ENCODE results near the gene OSBPL9.
A peak's percentile ranks its signal among the peaks of the same experiment; 100 is the strongest.
"Not testable (repeated sequence)": the region's sequence is repeated elsewhere in the genome, so short reads cannot be mapped to it uniquely, and the experiment has no call there.

Gene OSBPL9

DNA sequence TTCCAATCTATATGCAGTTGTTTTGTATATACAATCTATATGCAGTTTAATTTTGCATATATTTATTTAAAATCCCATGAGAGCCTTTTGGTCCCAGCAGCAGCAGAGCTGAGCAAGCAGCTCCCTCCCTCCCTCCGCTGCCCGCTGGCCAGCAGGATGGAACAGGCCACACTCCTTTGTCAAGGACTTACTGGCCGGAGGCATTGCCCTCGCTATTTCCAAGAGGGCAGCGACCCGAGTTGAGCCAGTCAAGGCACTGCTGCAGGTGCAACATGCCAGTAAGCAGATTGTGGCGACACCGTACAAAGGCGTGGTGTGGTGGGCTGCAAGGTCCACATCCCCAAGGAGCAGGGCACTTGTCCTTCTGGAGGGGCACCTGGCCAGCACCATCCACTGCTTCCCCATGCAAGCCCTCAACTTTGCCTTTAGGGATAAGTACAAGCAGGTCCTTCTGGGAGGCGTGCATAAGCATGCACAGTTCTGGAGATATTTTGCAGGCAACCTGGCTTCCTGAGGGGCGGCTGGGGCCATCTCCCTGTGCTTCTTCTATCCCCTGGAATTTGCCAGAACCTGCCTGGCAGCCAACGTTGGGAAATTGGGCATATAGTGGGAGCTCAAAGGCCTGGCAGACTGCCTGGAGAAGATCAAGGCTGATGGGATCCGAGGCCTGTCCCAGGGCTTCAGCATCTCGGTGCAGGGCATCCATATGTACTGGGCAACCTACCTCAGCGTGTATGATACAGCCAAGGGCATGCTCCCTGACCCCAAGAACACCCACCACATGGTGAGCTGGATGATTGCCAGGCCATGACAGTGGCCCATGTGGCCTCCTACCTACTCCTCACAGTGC is 92.2 kb downstream of the OSBPL9 start:
- no peak for DNase-seq (ENCODE audit: low read depth in 2 of 2)

DNA sequence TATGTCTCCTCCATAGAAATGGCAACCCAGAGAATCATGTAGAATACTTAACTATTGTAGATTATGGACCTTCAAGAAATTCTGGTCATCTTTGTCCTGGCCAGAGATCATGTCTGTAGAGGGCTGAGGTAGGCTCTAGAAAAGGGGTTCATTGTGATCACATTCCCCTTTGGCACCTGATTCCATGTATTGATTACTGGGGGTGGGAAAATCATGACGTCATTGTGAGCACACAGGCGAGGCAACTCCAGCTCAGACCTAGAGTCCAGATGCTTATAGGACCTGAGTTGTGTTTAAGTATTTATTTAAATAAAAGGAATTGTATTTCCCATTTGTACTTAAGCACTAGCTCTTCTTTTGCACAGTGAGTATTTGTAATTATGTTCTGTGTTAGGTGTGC is 93.1 kb downstream of the OSBPL9 start:
- DNase-seq (ENCODE audit: low read depth in 2 of 2): no peak

DNA sequence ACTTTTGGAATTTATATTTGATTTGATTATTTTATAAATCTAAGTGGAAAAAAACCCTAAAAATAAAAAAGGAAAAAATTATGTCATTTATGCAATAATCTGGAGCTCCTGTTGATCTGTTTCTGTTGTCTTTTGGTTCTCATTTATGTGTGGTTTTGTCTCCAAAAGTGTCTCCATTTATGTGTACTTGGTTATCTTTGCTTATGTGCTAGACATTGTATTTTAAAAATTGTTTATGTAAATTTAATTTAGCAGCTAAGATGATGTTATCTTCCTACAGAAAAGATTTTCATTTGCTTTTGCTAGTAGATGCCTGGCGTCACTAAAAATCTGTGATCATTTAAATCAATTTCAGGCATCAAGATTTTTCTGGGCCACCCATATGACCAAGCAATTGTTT is 95.7 kb downstream of the OSBPL9 start:
- DNase-seq (ENCODE audit: low read depth in 2 of 2): no peak

DNA sequence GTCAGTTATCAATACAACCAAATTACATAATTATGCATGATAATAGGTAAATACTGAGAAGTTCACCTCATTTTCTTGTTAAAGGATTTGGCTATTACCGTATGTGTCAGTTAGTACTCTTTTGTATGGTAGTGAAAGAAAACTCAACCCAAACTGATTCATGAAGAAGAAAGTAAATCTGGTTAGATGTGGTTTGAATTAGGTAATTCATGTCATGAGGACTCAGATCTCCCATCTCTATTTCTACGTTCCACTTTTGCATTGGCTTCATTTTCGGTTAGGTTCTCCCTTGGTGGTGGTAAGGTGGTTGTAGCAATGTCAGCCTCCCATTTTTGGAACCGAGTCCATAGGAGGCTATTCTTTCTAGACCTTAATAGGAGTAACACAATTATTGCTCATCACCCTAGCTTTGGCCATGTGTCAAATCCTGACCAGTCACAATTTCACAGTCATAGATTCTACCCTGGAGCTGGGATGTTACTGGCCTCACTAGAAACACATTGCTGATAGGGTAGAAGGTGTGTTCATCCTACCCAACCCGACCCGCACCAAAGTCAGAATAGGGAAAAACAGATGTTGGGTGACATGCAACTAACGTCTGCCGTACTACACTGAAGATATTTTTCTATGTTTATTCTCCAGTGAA is 97.6 kb downstream of the OSBPL9 start:
- DNase-seq (ENCODE audit: low read depth in 2 of 2): no peak

DNA sequence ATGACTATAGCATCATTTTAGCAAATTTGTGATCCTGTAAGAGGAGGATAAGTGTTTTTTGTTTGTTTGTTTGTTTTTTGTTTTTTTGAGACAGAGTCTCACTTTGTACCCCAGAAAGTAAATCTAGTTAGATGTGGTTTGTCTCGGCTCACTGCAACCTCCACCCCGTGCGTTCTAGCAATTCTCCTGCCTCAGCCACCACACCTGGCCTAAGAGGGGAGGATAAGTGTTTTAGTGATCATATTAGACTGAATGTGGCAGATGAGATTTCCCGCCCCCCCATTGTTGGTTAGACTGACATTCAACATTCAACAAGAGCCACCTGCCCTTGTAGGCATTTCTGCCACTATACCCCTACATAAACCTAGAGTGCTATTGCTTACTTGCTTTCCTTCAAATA is 98.5 kb downstream of the OSBPL9 start:
- DNase-seq (ENCODE audit: low read depth in 2 of 2): no peak

DNA sequence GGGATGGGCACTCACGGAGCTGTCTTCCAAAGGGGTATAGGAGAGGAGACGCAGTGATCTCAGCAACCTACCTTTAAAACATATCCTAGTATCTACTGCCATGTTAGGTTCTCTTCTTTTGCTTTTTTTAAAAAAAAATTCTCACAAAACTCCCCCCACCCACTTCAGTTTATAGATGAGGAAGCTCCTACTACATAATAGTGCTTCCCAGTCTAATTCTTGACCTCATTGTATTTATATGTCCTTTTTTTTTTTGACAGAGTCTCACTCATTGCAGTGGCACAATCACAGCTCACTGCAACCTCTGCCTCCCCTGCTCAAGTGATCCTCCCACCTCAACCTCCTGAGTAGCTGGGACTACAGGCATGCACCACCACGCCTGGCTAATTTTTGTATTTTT is 99.9 kb downstream of the OSBPL9 start:
- DNase-seq (ENCODE audit: low read depth in 2 of 2): no peak

DNA sequence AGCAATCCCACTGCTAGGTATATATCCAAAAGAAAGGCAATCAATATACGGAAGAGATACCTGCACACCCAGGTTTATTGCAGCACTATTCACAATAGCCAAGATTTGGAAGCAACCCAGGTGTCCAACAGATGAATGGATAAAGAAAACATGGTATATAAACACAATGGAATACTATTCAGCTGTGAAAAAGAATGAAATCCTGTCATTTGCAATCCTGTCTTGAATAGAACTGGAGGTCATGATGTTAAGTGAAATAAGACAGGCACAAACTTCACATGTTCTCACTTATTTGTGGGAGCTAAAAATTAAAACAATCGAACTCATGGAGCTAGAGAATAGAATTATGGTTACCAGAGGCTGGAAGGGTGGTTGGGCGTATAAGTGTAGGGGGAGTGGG is 101.0 kb downstream of the OSBPL9 start:
- DNase-seq (ENCODE audit: low read depth in 2 of 2): no peak

DNA sequence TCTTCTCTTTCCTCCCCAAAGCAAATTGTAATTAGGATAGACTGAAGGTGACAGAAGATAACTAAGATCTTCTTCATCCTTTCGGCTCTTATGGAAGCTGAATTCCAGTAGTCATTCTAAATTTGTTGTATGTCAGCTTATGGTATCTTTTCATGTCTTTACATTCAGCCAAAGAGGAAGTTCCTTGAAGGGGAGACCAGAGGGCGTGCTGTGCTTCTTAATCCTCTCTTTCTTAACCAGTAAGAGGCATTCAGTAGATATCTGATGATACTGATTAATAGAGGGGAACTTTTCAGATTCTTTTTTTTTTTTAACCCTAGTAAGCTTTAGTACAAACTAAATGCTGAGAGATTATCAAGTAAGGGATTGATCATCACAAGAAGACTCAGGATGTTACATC is 102.3 kb downstream of the OSBPL9 start:
- DNase-seq (ENCODE audit: low read depth in 2 of 2): no peak

DNA sequence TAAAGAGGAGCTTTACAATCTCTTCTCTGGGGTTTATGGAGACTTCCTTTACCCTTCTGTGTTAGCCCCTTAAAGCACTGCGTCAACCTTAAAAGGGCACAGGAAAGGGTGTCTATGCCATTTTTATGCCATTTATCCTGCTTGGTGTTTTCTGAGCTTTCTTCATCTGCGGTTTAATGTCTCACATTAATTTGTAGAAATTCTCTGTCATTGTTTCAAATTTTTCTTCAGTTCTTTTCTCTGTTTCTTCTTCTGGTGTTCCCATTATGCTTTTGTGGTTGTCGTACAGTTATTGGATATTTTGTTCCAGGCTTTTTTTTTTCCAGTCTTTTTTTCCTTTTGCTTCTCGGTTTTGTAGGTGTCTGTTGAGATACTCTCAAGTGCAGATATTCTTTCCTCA is 107.9 kb downstream of the OSBPL9 start:
- no peak for DNase-seq (ENCODE audit: low read depth in 2 of 2)

DNA sequence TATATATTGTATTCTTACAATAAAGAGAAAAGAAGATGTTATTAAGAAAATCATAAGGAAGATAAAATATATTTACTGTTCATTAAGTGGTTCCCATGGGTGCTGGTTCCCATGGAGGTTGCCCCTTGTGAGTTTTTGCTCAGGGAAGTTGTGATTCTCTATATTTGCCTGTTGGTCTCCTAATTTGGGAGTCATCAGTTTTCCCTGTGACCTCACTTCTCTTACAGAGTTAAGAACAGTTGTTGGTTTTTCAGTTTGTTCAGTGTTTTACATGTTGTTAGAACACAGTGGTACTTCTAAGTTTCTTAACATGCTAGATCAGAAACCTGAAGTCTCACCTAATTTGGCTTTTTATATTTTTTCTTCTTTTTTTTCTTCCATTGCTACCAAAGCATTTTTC is 109.2 kb downstream of the OSBPL9 start:
- DNase-seq (ENCODE audit: low read depth in 2 of 2): no peak

DNA sequence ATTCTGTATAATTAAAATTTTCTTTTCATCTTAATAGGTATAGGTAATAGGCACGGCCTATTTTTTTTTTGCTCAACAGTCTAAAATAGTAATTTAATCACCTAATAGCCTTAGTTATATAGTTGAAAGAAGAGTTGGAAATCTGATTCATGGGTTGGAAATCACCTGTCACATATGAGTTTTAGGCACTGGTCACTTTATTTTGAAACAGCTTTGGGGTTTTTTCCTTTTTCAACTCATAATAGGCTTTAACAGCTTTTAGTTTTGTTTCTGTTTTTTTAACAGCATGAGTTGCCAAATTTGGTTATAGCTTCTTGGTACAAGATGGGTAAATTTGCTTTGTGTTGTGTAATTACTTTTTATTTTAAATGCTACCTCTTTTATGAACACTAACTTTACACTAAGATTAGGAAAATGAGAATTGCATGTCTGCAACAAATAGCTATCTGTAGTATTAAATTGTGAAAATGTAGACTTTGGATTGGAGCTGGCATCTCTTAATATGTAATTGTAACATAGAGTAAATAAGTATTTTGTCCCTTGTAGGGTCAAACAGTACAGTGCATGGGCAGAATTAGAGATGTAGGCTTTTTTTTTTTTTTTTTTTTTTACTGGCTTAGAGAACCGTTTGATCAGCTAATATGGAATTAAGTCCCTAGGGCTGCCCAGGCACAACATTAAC is 109.8 kb downstream of the OSBPL9 start:
- DNase-seq (ENCODE audit: low read depth in 2 of 2): no peak

DNA sequence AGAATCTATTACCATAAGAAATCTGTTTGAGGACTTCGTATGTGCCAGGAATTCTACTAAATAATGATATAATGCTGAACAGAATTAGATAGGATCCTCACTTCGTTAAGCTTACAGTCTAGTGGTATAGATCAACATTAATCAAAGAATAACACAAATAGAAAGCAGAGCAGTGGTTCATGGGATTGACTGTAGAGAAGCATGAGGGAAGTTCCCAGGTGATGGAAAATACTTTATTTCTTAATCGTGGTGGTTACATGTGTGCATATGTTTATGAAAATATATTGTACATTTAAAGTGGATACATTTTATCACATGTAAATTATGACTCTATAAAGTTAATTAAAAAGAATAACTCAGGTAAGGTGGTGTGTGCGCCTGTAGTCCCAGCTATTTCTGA is 110.5 kb downstream of the OSBPL9 start:
- no peak for DNase-seq (ENCODE audit: low read depth in 2 of 2)

DNA sequence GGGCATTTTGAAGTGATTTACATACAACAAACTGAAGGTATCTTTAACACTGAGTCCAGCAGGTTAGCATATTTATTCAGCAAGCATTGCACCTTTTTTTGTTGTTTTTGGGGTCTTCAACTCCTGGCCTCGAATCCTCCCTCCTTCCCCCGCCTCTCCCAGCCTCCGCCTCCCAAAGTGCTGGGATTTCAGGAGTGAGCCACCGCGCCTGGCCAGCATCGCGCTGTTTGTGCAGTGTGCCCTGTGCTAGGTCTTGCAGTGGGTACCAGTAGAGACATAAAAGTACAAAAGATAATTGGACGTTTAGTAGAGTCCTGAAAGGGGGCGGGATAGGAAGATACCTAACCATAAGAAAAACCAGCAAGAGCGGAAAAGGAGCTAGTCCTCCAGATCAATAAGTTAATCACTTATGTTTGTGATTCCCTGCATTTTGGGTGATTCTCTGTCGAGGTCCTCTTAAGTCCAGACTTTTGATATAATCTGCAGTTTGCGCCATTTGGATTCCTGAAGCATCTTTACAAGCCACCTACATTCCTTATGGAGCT is 111.8 kb downstream of the OSBPL9 start:
- no peak for DNase-seq (ENCODE audit: low read depth in 2 of 2)

DNA sequence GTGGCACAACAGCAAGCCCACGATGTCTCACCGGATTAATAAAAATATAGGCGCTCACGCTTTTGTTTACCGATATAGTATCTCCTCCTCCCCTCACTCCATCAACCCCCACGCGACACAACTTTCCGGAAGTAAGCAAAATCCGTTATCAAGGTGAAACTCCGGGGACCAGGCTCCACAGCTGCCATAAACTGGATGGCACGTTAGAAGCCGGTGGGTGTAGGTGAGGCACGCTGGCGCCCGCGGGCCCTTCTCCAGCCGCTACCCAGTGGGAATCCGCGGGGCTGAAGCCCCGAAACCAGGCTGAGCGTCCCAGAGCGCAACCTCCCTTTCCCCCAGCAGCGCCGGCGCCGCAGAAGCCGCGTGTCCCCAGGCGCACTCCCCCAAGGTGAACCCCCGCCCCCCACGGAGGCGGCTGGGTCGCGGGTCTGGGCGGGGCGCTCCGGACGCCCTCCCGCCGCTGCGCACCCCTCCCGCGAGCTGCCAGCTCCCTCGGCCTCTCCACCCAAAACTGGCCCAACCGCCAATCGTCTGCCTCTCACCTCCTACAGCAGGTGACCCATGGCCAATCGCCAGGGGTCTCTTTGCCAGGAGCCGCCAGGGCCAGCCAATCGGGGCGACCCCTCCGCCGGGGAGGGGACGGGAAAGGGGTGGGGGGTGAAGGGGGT is 112.4 kb downstream of the OSBPL9 start:
- peak; percentile 88 to 91 for DNase-seq (ENCODE audit: low read depth in 2 of 2)

DNA sequence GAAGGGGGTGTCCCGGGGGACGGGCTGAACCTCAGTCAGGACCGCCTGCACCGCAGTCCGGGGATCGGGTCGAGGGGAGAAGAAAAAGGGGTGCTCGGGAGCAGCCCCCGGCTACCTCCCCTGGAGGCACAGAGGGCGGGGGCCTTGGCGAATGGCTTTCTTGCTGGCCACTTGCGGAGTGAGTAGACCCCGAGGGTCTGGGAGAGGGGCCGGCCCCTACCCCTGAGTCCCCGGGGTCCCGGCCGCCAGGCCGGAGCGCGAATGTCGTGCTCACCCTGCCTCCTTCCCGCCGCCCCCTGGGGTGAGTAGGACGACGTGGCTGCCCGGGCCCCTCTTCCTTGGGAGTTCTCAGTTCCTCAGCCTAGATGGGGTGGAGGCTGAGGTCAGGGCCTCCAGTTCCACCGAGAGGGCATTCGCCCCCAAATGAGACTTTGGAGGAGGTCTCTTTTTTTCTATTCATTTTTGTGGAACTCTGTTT is 113.0 kb downstream of the OSBPL9 start:
- peak in 1 of 2 donors; percentile 10 for DNase-seq (ENCODE audit: low read depth in 2 of 2)

DNA sequence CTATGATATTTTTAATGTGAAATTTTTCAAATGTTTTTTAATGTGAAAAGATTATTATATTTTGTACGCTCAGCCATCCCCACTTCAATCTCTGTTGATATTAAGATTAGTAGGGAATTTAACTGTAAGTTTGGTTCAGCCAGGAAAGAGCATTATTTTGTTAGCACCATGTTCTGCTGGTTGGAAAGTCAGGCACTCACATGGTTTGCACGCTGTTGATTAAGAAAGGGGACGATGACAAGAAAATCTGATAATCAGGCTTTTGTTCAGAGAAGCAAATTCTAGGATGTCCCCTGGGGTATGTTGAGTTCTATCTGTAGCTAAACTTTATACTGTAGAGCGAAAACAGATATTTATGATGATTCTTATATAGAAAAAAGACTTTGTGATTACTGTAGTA is 115.1 kb downstream of the OSBPL9 start:
- no peak for DNase-seq (ENCODE audit: low read depth in 2 of 2)

DNA sequence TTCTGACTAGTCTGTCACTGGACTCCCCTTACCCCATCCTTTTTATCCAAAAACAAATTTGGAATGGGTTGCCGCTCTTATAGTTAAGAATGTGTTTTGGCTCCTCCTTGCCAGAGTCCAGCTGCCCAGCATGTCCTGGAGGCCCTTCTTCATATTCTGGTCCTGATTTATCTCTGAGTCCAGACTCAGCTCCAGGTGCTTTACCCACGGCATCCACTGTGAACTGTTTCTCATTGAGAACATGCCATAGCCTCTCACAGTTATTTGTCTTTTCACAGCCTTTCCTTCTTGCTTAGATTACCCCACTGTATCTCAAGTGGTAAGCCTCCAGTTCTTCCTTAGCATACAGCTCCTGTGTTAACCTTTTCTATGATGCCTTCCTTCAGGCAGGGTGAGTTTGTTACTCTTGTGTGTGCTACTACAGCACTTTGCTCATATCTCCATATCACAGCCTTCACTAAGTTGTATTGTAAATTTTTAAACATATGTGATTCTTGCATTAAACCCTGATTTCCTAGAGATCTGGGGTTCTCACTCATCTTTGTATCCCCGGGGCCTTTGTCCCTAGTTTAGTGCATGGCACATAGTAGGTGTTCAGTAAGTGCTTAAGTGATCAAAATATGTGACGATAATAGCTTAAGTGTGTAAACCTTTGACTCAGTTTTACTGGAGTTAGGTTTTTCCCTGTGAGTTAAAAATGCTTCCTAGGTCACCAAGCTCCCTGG is 116.0 kb downstream of the OSBPL9 start:
- no peak for DNase-seq (ENCODE audit: low read depth in 2 of 2)

DNA sequence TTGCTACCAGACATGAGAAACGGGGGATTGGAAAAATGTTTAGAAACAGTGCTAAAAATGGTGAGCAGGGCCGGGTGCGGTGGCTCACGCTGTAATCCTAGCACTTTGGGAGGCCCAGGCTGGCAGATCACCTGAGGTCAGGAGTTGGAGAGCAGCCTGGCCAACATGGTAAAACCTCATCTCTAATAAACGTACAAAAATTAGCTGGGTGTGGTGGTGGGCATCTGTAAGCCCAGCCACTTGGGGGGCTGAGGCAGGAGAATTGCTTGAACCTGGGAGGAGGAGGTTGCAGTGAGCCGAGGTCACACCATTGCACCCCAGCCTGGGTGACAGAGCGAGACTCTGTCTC is 116.5 kb downstream of the OSBPL9 start:
- not testable (repeated sequence) for DNase-seq (ENCODE audit: low read depth in 2 of 2)

DNA sequence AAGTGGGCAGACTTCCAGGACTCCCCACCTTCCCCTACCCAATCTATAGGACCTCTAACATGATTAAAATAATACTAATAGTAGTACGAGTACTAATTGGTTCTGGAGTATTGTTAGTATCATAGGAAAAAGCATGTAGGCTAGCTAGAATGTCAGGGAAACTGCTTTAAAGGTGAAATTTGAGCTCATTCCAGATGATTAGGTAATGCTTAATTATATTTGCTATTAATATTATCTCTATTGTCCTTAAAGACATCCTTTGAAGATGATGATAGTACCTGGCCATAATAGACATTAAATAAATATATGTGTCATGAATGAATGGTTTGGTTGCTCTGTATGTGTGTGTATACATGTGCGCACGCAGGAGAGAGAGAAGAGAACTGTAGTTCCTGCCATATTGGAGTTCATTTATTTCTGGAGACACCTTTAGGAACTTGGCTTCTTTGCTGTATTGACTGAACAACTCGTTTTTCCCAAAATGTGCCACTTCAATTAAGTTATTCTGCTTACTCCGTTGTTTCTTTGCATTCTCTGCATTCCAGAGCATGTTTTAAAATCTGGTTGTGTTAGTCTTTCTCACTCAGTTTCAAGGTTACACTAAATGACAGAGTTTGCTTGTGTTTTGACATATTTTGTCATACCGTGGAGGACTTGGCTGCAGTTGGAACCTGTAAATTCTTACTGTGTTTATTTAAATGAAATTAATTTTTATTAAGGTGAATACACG is 117.1 kb downstream of the OSBPL9 start:
- no peak for DNase-seq (ENCODE audit: low read depth in 2 of 2)

DNA sequence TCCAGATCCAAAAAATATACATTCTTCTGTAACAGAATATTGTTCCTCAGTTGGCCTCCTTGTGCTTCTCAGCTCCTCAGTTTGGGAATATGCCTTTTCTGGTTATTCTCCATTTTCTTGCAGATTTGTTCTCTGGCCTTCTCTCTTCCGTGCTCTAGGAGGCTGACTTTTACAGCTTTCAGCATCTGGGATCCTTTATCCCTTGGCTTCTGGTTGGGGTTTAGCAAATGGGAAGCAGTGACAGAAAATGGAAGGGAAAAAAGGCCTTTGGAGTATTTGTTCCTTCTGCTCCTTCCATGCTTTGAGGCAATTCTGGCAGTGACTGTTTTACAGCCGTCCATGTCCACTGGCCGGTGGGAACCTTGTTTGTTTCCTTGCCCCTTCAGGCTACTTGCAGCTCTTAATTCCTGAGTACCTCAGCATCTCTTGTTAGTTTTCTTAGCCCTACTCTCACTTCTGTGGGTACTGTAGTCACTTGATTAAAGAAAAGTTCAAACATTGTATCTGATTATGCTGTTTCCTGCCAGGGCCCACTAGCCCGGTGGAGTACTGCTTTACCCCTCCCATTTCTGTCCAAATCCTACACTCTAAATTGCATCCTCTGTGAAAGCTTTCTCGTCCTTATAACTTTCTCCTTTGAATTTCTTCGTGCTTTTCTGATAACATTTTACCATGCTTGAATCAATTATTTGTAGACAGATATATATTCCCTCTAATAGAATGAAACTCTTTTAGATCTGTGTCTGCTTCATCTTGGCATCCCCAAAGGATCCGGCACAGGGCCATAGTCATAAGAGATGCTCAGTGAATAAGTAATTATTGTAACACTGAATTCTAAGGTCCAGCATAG is 118.2 kb downstream of the OSBPL9 start:
- no peak for DNase-seq (ENCODE audit: low read depth in 2 of 2)
